Measurements from ENCODE around the gene PDE1A. TPM values are rescaled to one million over a fixed set of nuclear protein-coding genes. Genes with fewer than 3 reads are reported as not detected.

The PDE1A gene
- total RNA-seq, 2 experiments from 2014 or later, result not detected

GRCh38 chr2:182381225-182381624 lies 45.6 kb downstream of the PDE1A start:
- Histone ChIP-seq H3K9me3 (ENCODE audit: control insufficient read depth in 1 of 2, insufficient read depth in 1 of 2, low read length in 2 of 2) (peaks cover 0 to 19% of the 10 kb centered on the region in 2 experiments), H3K27ac (ENCODE audit: low read depth in 1 of 2, low read length in 2 of 2) (no peak overlapping the region), H3K27me3 (ENCODE audit: control insufficient read depth in 1 of 2, insufficient read depth in 2 of 2, low read length in 2 of 2) (no peaks in the 10 kb centered on the region), H3K4me3 (ENCODE audit: low read length) (no peak overlapping the region), H3K36me3 (ENCODE audit: insufficient read depth, low read length) (no peaks in the 10 kb centered on the region), H3K4me1 (ENCODE audit: insufficient read depth, low read length) (no peaks in the 10 kb centered on the region)
- TF ChIP-seq, protein P1, sequence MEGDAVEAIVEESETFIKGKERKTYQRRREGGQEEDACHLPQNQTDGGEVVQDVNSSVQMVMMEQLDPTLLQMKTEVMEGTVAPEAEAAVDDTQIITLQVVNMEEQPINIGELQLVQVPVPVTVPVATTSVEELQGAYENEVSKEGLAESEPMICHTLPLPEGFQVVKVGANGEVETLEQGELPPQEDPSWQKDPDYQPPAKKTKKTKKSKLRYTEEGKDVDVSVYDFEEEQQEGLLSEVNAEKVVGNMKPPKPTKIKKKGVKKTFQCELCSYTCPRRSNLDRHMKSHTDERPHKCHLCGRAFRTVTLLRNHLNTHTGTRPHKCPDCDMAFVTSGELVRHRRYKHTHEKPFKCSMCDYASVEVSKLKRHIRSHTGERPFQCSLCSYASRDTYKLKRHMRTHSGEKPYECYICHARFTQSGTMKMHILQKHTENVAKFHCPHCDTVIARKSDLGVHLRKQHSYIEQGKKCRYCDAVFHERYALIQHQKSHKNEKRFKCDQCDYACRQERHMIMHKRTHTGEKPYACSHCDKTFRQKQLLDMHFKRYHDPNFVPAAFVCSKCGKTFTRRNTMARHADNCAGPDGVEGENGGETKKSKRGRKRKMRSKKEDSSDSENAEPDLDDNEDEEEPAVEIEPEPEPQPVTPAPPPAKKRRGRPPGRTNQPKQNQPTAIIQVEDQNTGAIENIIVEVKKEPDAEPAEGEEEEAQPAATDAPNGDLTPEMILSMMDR (IDR thresholded peaks at IDR 0.05), result no peak
- intact Hi-C loops (cut with DNase I, micrococcal nuclease), result no loop called here
- Mint-ChIP-seq H3K27ac (no peak overlapping the region), H3K4me3 (no peak overlapping the region), H3K9me3 (peaks cover 12% of the 10 kb centered on the region), H3K4me1 (ENCODE audit: low read depth) (no peaks in the 10 kb centered on the region), H3K27me3 (no peaks in the 10 kb centered on the region), H3K36me3 (ENCODE audit: low read depth) (no peaks in the 10 kb centered on the region)
- ChIA-PET CTCF (no interaction called here), POLR2A (no interaction called here)
- ATAC-seq (ENCODE audit: poor library complexity) (no peak), DNase-seq (no peak)

DNA sequence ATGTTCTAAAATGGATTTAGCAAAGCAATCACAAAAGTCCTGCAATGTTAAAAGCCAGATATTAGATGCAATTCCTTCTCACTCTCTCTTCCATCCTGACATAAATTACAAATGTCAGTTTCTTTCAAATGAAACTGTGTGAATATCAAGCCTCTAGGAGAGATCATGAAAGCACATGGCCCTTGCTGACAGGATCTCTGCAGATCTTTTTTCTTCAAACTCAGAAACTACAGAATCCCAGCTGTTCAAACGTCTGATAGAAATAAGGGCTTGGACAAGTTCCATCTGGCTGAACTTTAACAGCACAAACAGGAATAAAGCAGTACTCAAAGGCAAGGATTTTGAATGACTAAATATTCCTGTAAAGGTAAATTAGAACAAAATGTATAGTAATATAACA lies 47.6 kb downstream of the PDE1A start:
- ATAC-seq (ENCODE audit: poor library complexity) (no peak), DNase-seq (no peak)
- CTCF ChIA-PET, result no interaction called here
- H3K36me3 ChIP-seq (ENCODE audit: insufficient read depth, low read length), result no peaks in the 10 kb centered on the region
- no peaks in the 10 kb centered on the region for H3K4me1 ChIP-seq (ENCODE audit: insufficient read depth, low read length)
- Mint-ChIP-seq H3K9me3 (peaks cover 12% of the 10 kb centered on the region), H3K27ac (no peak overlapping the region), H3K4me1 (ENCODE audit: low read depth) (no peaks in the 10 kb centered on the region), H3K36me3 (ENCODE audit: low read depth) (no peaks in the 10 kb centered on the region), H3K4me3 (no peak overlapping the region), H3K27me3 (no peaks in the 10 kb centered on the region)
- H3K27ac ChIP-seq (ENCODE audit: low read depth in 1 of 2, low read length in 2 of 2), result no peak overlapping the region
- intact Hi-C loops (cut with DNase I, micrococcal nuclease), result no loop called here
- POLR2A ChIA-PET, result no interaction called here
- H3K4me3 ChIP-seq (ENCODE audit: low read length), result no peak overlapping the region
- H3K9me3 ChIP-seq (ENCODE audit: control insufficient read depth in 1 of 2, insufficient read depth in 1 of 2, low read length in 2 of 2), result peaks cover 0 to 16% of the 10 kb centered on the region in 2 experiments
- H3K27me3 ChIP-seq (ENCODE audit: control insufficient read depth in 1 of 2, insufficient read depth in 2 of 2, low read length in 2 of 2), result no peaks in the 10 kb centered on the region
- TF ChIP-seq, protein P1 (IDR thresholded peaks at IDR 0.05), result no peak

- H3K9me3 ChIP-seq (ENCODE audit: control insufficient read depth in 1 of 2, insufficient read depth in 1 of 2, low read length in 2 of 2), result peaks cover 0 to 13% of the 10 kb centered on the region in 2 experiments
- CTCF ChIA-PET, result no interaction called here
- H3K27ac ChIP-seq (ENCODE audit: low read depth in 1 of 2, low read length in 2 of 2), result no peak overlapping the region
- Mint-ChIP-seq H3K27me3 (no peaks in the 10 kb centered on the region), H3K4me3 (no peak overlapping the region), H3K36me3 (ENCODE audit: low read depth) (no peaks in the 10 kb centered on the region), H3K4me1 (ENCODE audit: low read depth) (no peaks in the 10 kb centered on the region), H3K9me3 (peaks cover 12% of the 10 kb centered on the region), H3K27ac (no peak overlapping the region)
- H3K27me3 ChIP-seq (ENCODE audit: control insufficient read depth in 1 of 2, insufficient read depth in 2 of 2, low read length in 2 of 2), result no peaks in the 10 kb centered on the region
- intact Hi-C loops (cut with DNase I, micrococcal nuclease), result no loop called here
- TF ChIP-seq, protein P1 (IDR thresholded peaks at IDR 0.05), result no peak
- POLR2A ChIA-PET, result no interaction called here
- ATAC-seq (ENCODE audit: poor library complexity) (no peak), DNase-seq (no peak)
- no peaks in the 10 kb centered on the region for H3K36me3 ChIP-seq (ENCODE audit: insufficient read depth, low read length)
- H3K4me1 ChIP-seq (ENCODE audit: insufficient read depth, low read length), result no peaks in the 10 kb centered on the region
- no peak overlapping the region for H3K4me3 ChIP-seq (ENCODE audit: low read length)
Measured at GRCh38 chr2:182378759-182379158, 48.1 kb downstream of the PDE1A start.
